ENCODE data around the gene OTOP1.
"Not testable (repeated sequence)": the region's sequence is repeated elsewhere in the genome, so short reads cannot be mapped to it uniquely, and the experiment has no call there.

The OTOP1 gene

DNA sequence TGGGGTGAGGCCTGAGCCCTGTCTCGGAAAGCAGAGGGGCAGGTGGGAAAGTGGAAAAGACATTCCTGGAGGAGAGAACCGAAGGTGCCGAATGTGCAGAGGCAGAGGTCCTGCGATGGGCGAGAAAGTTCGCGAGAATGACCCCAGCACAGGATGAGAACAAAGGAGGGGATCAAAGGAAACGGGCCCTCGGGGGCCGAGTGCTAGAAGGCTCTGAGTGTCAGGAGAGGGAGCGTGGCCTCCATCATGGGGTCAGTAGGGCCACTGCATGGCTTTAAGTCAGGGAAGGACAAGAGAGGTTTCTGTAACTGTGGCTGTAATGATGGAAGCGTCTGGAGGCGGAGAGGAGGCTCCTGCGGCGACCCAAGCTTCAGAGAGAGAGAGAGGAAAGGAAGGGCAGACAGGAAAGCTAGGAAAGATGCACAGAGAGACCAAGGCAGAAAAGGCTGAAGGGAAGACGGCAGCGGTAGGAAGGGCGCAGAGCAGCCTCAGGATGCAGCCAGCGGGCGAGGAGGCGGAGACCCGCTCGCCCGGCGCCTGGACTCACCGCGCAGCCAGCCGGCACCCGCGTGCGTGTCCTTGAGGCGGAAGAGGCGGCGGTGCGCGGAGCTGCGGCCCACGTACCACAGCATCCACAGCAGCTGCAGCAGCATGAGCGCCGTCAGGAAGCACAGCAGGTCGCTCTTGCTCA lies 669 bp downstream of the OTOP1 start (continued):
- TF ChIP-seq KLF7 (tag by site-specific recombination; IDR thresholded peaks at IDR 0.05; ENCODE audit: borderline replicate concordance), result no peak
- TF ChIP-seq, protein P1, sequence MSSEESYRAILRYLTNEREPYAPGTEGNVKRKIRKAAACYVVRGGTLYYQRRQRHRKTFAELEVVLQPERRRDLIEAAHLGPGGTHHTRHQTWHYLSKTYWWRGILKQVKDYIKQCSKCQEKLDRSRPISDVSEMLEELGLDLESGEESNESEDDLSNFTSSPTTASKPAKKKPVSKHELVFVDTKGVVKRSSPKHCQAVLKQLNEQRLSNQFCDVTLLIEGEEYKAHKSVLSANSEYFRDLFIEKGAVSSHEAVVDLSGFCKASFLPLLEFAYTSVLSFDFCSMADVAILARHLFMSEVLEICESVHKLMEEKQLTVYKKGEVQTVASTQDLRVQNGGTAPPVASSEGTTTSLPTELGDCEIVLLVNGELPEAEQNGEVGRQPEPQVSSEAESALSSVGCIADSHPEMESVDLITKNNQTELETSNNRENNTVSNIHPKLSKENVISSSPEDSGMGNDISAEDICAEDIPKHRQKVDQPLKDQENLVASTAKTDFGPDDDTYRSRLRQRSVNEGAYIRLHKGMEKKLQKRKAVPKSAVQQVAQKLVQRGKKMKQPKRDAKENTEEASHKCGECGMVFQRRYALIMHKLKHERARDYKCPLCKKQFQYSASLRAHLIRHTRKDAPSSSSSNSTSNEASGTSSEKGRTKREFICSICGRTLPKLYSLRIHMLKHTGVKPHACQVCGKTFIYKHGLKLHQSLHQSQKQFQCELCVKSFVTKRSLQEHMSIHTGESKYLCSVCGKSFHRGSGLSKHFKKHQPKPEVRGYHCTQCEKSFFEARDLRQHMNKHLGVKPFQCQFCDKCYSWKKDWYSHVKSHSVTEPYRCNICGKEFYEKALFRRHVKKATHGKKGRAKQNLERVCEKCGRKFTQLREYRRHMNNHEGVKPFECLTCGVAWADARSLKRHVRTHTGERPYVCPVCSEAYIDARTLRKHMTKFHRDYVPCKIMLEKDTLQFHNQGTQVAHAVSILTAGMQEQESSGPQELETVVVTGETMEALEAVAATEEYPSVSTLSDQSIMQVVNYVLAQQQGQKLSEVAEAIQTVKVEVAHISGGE (tag by site-specific recombination; conservative IDR thresholded peaks at IDR 0.05; ENCODE audit: low read depth), result no peak

GRCh38 chr4:4217113-4217512 lies 9.6 kb downstream of the OTOP1 start:
- no peak overlapping the region for H3K27ac ChIP-seq (ENCODE audit: extremely low read depth, low read depth, low read length)
- no peaks in the 10 kb centered on the region for H3K4me1 ChIP-seq (ENCODE audit: control insufficient read depth, insufficient read depth, low read length)
- H3K9me3 ChIP-seq (ENCODE audit: control insufficient read depth, insufficient read depth, low read depth, low read length), result no peaks in the 10 kb centered on the region
- POLR2A ChIA-PET, result no interaction called here
- no peak overlapping the region for H3K4me3 ChIP-seq (ENCODE audit: low read depth, low read length)
- TF ChIP-seq, protein P2, sequence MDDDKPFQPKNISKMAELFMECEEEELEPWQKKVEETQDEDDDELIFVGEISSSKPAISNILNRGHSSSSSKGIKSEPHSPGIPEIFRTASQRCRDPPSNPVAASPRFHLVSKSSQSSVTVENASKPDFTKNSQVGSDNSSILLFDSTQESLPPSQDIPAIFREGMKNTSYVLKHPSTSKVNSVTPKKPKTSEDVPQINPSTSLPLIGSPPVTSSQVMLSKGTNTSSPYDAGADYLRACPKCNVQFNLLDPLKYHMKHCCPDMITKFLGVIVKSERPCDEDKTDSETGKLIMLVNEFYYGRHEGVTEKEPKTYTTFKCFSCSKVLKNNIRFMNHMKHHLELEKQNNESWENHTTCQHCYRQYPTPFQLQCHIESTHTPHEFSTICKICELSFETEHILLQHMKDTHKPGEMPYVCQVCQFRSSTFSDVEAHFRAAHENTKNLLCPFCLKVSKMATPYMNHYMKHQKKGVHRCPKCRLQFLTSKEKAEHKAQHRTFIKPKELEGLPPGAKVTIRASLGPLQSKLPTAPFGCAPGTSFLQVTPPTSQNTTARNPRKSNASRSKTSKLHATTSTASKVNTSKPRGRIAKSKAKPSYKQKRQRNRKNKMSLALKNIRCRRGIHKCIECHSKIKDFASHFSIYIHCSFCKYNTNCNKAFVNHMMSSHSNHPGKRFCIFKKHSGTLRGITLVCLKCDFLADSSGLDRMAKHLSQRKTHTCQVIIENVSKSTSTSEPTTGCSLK (tag by site-specific recombination; IDR thresholded peaks at IDR 0.05), result no peak
- TF ChIP-seq ZSCAN30 (tag by site-specific recombination; IDR thresholded peaks at IDR 0.05) (no peak), ZNF776 (tag by site-specific recombination; IDR thresholded peaks at IDR 0.05; ENCODE audit: borderline replicate concordance) (no peak), ZNF660 (tag by site-specific recombination; IDR thresholded peaks at IDR 0.05) (no peak), ZNF530 (tag by site-specific recombination; IDR thresholded peaks at IDR 0.05; ENCODE audit: low read depth) (no peak), GLI2 (tag by site-specific recombination; IDR thresholded peaks at IDR 0.05; ENCODE audit: borderline replicate concordance, low read depth) (no peak), ZNF513 (tag by site-specific recombination; IDR thresholded peaks at IDR 0.05) (no peak), ZSCAN16 (tag by site-specific recombination; IDR thresholded peaks at IDR 0.05) (no peak)
- TF ChIP-seq, protein P3, sequence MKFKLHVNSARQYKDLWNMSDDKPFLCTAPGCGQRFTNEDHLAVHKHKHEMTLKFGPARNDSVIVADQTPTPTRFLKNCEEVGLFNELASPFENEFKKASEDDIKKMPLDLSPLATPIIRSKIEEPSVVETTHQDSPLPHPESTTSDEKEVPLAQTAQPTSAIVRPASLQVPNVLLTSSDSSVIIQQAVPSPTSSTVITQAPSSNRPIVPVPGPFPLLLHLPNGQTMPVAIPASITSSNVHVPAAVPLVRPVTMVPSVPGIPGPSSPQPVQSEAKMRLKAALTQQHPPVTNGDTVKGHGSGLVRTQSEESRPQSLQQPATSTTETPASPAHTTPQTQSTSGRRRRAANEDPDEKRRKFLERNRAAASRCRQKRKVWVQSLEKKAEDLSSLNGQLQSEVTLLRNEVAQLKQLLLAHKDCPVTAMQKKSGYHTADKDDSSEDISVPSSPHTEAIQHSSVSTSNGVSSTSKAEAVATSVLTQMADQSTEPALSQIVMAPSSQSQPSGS (tag by site-specific recombination; IDR thresholded peaks at IDR 0.05; ENCODE audit: low read depth), result no peak
- no peaks in the 10 kb centered on the region for H3K36me3 ChIP-seq (ENCODE audit: control insufficient read depth in 2 of 2, insufficient read depth in 1 of 2, low read length in 2 of 2)
- CTCF ChIA-PET, result no interaction called here

DNA sequence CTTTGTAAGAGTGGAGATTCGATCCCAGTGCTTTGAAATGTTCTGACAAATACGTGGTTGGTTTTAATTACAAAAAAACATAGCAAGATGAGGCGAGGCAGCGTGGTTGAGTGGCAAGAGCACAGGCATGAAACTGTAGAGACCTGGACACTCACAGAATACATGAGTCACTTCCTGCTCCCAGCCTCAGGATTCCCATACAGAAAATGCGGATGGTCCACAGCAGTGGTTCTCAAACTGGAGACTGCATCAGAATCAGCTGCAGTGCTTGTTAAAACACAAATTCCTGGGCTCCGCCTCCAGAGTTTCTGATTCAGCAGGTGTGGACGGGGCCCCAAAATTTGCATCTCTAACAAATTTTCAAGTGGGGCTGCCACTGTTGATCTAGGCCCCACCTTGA lies 10.1 kb downstream of the OTOP1 start:
- no peak overlapping the region for H3K27ac ChIP-seq (ENCODE audit: extremely low read depth, low read depth, low read length)
- no peaks in the 10 kb centered on the region for H3K9me3 ChIP-seq (ENCODE audit: control insufficient read depth, insufficient read depth, low read depth, low read length)
- H3K4me1 ChIP-seq (ENCODE audit: control insufficient read depth, insufficient read depth, low read length), result no peaks in the 10 kb centered on the region
- CTCF ChIA-PET, result interaction anchor here (1.2 kb wide), 1 partner anchor 34 kb away, joined by 3 read pairs; no protein-coding TSS in a partner anchor
- no peaks in the 10 kb centered on the region for H3K36me3 ChIP-seq (ENCODE audit: control insufficient read depth in 2 of 2, insufficient read depth in 1 of 2, low read length in 2 of 2)
- no peak overlapping the region for H3K4me3 ChIP-seq (ENCODE audit: low read depth, low read length)
- no peak for TF ChIP-seq ZBTB48 (tag by site-specific recombination; IDR thresholded peaks at IDR 0.05)
- TF ChIP-seq ZFP37 (tag by site-specific recombination; IDR thresholded peaks at IDR 0.05), result no peak
- TF ChIP-seq KLF8 (tag by site-specific recombination; IDR thresholded peaks at IDR 0.05), result no peak
- TF ChIP-seq KLF1 (tag by site-specific recombination; IDR thresholded peaks at IDR 0.05), result peak; percentile 20; the same call in 1 of the 2 replicates
- POLR2A ChIA-PET, result no interaction called here

DNA sequence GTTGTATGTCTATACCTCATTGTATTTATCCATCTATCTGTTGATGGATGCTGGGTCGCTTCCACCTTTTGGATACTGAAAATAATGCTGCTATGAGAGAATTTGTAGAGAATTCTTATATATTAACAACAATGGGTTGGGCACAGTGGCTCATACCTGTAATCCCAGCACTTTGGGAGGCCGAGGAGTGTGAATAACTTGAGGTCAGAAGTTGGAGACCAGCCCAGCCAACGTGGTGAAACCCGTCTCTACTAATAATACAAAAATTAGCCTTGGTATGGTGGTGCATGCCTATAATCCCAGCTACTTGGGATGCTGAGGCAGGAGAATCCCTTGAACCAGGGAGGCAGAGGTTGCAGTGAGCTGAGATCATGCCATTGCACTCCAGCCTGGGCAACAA lies 13.1 kb downstream of the OTOP1 start:
- H3K36me3 ChIP-seq (ENCODE audit: control insufficient read depth in 2 of 2, insufficient read depth in 1 of 2, low read length in 2 of 2); H3K4me3 ChIP-seq (ENCODE audit: low read depth, low read length); H3K9me3 ChIP-seq (ENCODE audit: control insufficient read depth, insufficient read depth, low read depth, low read length); CTCF ChIA-PET; H3K27ac ChIP-seq (ENCODE audit: extremely low read depth, low read depth, low read length); H3K4me1 ChIP-seq (ENCODE audit: control insufficient read depth, insufficient read depth, low read length); POLR2A ChIA-PET: not testable (repeated sequence)

All from HEK293 (cell line).